BE2C (cell line): ENCODE data around the gene CSRNP2.

Experiments
- DNase-seq: peaks from one replicate; pipeline ENCODE4 v3.0.0-alpha.2; 2020
- H3K27me3 ChIP-seq: fragments of 250-450 bp; sonication (Bioruptor Pico); 2 replicates; pipeline ENCODE4 v1.5.1; 2020; ENCODE audit warnings: mild to moderate bottlenecking
- H3K36me3 ChIP-seq: fragments of 250-450 bp; sonication (Bioruptor Pico); 2 replicates; pipeline ENCODE4 v1.5.1; 2020; ENCODE audit warnings: mild to moderate bottlenecking
- H3K4me1 ChIP-seq: fragments of 250-450 bp; sonication (Bioruptor Pico); 2 replicates; pipeline ENCODE4 v1.5.1; 2020
- H3K4me3 ChIP-seq: 2 replicates; pipeline ENCODE4 v1.5.1; 2011; ENCODE audit warnings: low read depth, low read length
- H3K9me3 ChIP-seq: fragments of 250-450 bp; sonication (Bioruptor Pico); 2 replicates; pipeline ENCODE4 v1.5.1; 2020
- CTCF ChIP-seq: IDR thresholded peaks from 2 replicates; pipeline ENCODE4 v1.5.1; 2012; ENCODE audit warnings: mild to moderate bottlenecking, low read depth, low read length

Gene CSRNP2

DNA sequence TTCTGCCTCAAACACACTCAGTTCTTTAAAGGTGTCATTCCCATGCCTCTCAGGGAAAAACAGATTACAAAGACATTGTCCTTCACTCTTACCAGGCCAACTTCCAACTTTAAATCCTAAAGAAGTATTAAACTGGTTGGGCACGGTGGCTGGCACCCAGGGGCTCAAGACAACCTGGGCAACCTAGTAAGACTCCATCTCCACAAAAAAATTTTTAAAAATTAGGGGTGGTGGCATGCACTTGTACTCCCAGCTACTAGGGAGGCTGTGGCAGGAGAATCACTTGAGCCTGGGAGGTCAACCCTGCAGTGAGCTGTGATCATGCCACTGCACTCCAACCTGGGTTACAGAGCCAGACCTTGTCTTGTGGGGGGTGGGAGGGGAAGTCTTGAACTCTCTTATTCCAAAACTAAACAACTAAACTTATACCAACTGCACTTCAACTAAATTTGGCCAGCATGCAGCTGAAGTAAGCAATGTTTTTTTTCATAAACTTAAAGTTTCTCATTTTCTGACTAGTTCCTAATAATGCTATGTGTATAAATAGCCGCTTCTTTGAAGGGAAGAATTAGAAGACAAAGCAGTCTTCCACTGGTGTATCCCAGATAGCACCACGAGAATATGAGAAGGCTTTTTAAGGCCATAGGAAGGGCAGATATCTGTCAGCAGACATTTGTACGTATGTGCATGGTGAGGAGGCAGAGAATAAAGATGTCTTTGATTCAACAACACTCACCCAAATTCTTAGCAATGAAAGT is 59.6 kb downstream of the CSRNP2 start:
- no peak for TF ChIP-seq CTCF
- DNase-seq = no peak
- no peaks in the 10 kb centered on the region for H3K27me3 ChIP-seq
- peaks cover 7% of the 10 kb centered on the region; the same call in 1 of the 2 replicates for H3K4me1 ChIP-seq
- H3K36me3 ChIP-seq = no peaks in the 10 kb centered on the region; the same call in none of the 2 replicates
- no peaks in the 10 kb centered on the region for H3K9me3 ChIP-seq
- H3K4me3 ChIP-seq = no peak overlapping the region

GRCh38 chr12:51021694-51022093 is 61.7 kb downstream of the CSRNP2 start:
- TF ChIP-seq CTCF = no peak
- H3K27me3 ChIP-seq = no peaks in the 10 kb centered on the region
- no peak for DNase-seq
- no peaks in the 10 kb centered on the region; the same call in none of the 2 replicates for H3K36me3 ChIP-seq
- H3K4me3 ChIP-seq = no peak overlapping the region
- no peaks in the 10 kb centered on the region for H3K9me3 ChIP-seq
- peaks cover 7% of the 10 kb centered on the region; the same call in 1 of the 2 replicates for H3K4me1 ChIP-seq

GRCh38 chr12:51020448-51021182 is 62.8 kb downstream of the CSRNP2 start:
- Histone ChIP-seq H3K4me3 (no peak overlapping the region), H3K4me1 (peaks cover 7% of the 10 kb centered on the region; the same call in 1 of the 2 replicates), H3K9me3 (no peaks in the 10 kb centered on the region), H3K36me3 (no peaks in the 10 kb centered on the region; the same call in none of the 2 replicates), H3K27me3 (no peaks in the 10 kb centered on the region)
- DNase-seq = no peak
- TF ChIP-seq CTCF = no peak

- Histone ChIP-seq H3K27me3 (no peaks in the 10 kb centered on the region), H3K9me3 (no peaks in the 10 kb centered on the region), H3K4me3 (no peak overlapping the region), H3K36me3 (no peaks in the 10 kb centered on the region; the same call in none of the 2 replicates), H3K4me1 (peaks cover 7% of the 10 kb centered on the region; the same call in 1 of the 2 replicates)
- DNase-seq = no peak
- TF ChIP-seq CTCF = no peak
Measured at GRCh38 chr12:51019927-51020326, 63.5 kb downstream of the CSRNP2 start.

DNA sequence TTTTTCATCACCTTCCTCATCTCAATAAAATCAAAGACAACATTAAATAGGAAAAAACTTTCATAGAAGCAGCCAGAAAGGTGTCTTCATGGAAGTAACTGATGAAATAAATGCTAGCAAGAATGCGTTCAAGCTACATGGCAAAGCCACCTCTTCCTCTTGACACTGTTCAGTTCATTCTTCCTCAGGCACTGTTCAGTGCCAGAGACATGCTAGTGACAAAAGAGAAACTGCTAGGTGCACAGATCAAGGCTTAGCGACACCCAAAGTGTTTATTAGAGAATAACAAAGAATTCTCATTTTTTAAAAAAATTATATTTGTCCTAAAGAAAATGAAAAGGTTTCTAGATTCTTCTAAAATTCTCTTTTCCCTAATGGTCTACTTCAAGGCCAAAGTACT is 64.4 kb downstream of the CSRNP2 start:
- H3K36me3 ChIP-seq = peaks cover 1% of the 10 kb centered on the region
- peaks cover 2% of the 10 kb centered on the region; the same call in 1 of the 2 replicates for H3K4me1 ChIP-seq
- DNase-seq = no peak
- no peaks in the 10 kb centered on the region for H3K27me3 ChIP-seq
- TF ChIP-seq CTCF = no peak
- no peaks in the 10 kb centered on the region for H3K9me3 ChIP-seq
- no peak overlapping the region for H3K4me3 ChIP-seq
